Measurements from ENCODE around the gene ZC3H6. TPM values are rescaled to one million over a fixed set of nuclear protein-coding genes. Genes with fewer than 3 reads are reported as not detected.

ZC3H6 gene
- polyA plus RNA-seq, 2 of the 4 experiments (the other 2 are of a cell fraction), result 0.75 to 1.9 TPM

GRCh38 chr2:112311932-112312331, 36.5 kb downstream of the ZC3H6 start:
- no peak for TF ChIP-seq EHMT2 (IDR thresholded peaks at IDR 0.05; ENCODE audit: low read depth)
- TF ChIP-seq MAFK (IDR thresholded peaks at IDR 0.05; ENCODE audit: partially characterized antibody), result peak; percentile 78
- H3K4me1 ChIP-seq, result 0 out of 3 replicates have a peak, but pooled peaks cover 3% of the 10 kb centered on the region
- DNase-seq (ENCODE audit: low read depth in 1 of 2, low spot score in 1 of 2), result no peak
- ChIA-PET CTCF (no interaction called here), POLR2A (no interaction called here)
- H3K27ac ChIP-seq, result no peak overlapping the region
- ATAC-seq, result no peak
- no peak overlapping the region for H3K4me3 ChIP-seq
- no peaks in the 10 kb centered on the region for H3K9me3 ChIP-seq
- no peak overlapping the region for H3K4me2 ChIP-seq
- no peak for FAIRE-seq

- H3K9me3 ChIP-seq, result no peaks in the 10 kb centered on the region
- no peak overlapping the region for H3K4me3 ChIP-seq
- no peak overlapping the region for H3K27ac ChIP-seq
- TF ChIP-seq EHMT2 (IDR thresholded peaks at IDR 0.05; ENCODE audit: low read depth), result no peak
- no peak for TF ChIP-seq BHLHE40 (IDR thresholded peaks at IDR 0.05; ENCODE audit: low read depth, low read length)
- no peak for TF ChIP-seq NPAS2 (CRISPR knock-in tag; IDR thresholded peaks at IDR 0.05; ENCODE audit: borderline replicate concordance)
- 96% methylated on average over 2 of the region's 2 CpGs for WGBS (ENCODE audit: missing lambda C conversion rate)
- POLR2A ChIA-PET, result no interaction called here
- no peak overlapping the region for H3K4me2 ChIP-seq
- CTCF ChIA-PET, result no interaction called here
- no peak for FAIRE-seq
- no peak for DNase-seq (ENCODE audit: low read depth in 1 of 2, low spot score in 1 of 2)
- ATAC-seq, result no peak
- peaks cover 9% of the 10 kb centered on the region; the same call in 1 of the 3 replicates for H3K4me1 ChIP-seq
Measured at GRCh38 chr2:112312821-112313220, 37.4 kb downstream of the ZC3H6 start.

- POLR2A ChIA-PET, result no interaction called here
Measured at GRCh38 chr2:112314856-112315255, 39.5 kb downstream of the ZC3H6 start.

More at GRCh38 chr2:112314856-112315255, 39.5 kb downstream of the ZC3H6 start:
- no peak overlapping the region for H3K4me2 ChIP-seq
- H3K27ac ChIP-seq, result no peak overlapping the region
- FAIRE-seq (no peak), ATAC-seq (no peak), DNase-seq (ENCODE audit: low read depth in 1 of 2, low spot score in 1 of 2) (no peak)
- CTCF ChIA-PET, result interaction anchor here (0.8 kb wide), 1 partner anchor 21 kb away, joined by 4 read pairs; no protein-coding TSS in a partner anchor
- peaks cover 12% of the 10 kb centered on the region; the same call in 1 of the 3 replicates for H3K4me1 ChIP-seq
- H3K4me3 ChIP-seq, result no peak overlapping the region
- 2% methylated on average over 1 of the region's 1 CpG for WGBS (ENCODE audit: missing lambda C conversion rate)
- no peaks in the 10 kb centered on the region for H3K9me3 ChIP-seq
- TF ChIP-seq HOXB5 (CRISPR knock-in tag; IDR thresholded peaks at IDR 0.05), result no peak
- TF ChIP-seq CEBPB (IDR thresholded peaks at IDR 0.05), result no peak
- TF ChIP-seq FOXS1 (CRISPR knock-in tag; IDR thresholded peaks at IDR 0.05), result no peak
- TF ChIP-seq NPAS2 (CRISPR knock-in tag; IDR thresholded peaks at IDR 0.05; ENCODE audit: borderline replicate concordance), result no peak
- no peak for TF ChIP-seq CHD2 (IDR thresholded peaks at IDR 0.05; ENCODE audit: low read length, partially characterized antibody)
- TF ChIP-seq SMC3 (IDR thresholded peaks at IDR 0.05), result no peak
- no peak for TF ChIP-seq TFCP2L1 (CRISPR knock-in tag; IDR thresholded peaks at IDR 0.05)
- TF ChIP-seq REST (IDR thresholded peaks at IDR 0.05), result no peak
- TF ChIP-seq MAZ (IDR thresholded peaks at IDR 0.05; ENCODE audit: borderline replicate concordance, low read depth, low read length), result no peak
- no peak for TF ChIP-seq RCOR1 (IDR thresholded peaks at IDR 0.05; ENCODE audit: low read depth, low read length)
- no peak for TF ChIP-seq TP53 (CRISPR knock-in tag; IDR thresholded peaks at IDR 0.05)
- TF ChIP-seq HMGXB4 (CRISPR knock-in tag; IDR thresholded peaks at IDR 0.05; ENCODE audit: borderline replicate concordance), result no peak
- TF ChIP-seq ZFP36 (IDR thresholded peaks at IDR 0.05; ENCODE audit: borderline replicate concordance, partially characterized antibody), result no peak
- TF ChIP-seq FOSB (CRISPR knock-in tag; IDR thresholded peaks at IDR 0.05), result no peak
- TF ChIP-seq MAFK (IDR thresholded peaks at IDR 0.05; ENCODE audit: partially characterized antibody), result no peak
- no peak for TF ChIP-seq MYC (IDR thresholded peaks at IDR 0.05; ENCODE audit: borderline replicate concordance, low read length)
- TF ChIP-seq HES2 (IDR thresholded peaks at IDR 0.05), result no peak

All from A549 (cell line).